Gastrocnemius medialis (tissue), 4 donors: ENCODE results near the gene IFIT1. TPM values are rescaled to one million over a fixed set of nuclear protein-coding genes. Genes with fewer than 3 reads are reported as not detected.
"Not testable (repeated sequence)": the region's sequence is repeated elsewhere in the genome, so short reads cannot be mapped to it uniquely, and the experiment has no call there.

Source experiments
- ATAC-seq, 2 donors: fragments of 150-250 bp; one replicate each; pipeline ENCODE4 v1.9.1; 2016
- DNase-seq, 2 donors: peaks; one replicate each; pipeline ENCODE4 v3.0.0-alpha.2; 2019
- H3K27ac ChIP-seq, 4 donors: fragments of 200-600 bp; sonication (generic); 1 replicate in 1 of 4; 2 replicates in 3 of 4; pipeline ENCODE4 v1.5.1; 2016 to 2018; ENCODE audit warnings: mild to moderate bottlenecking in 2 of 4, moderate library complexity in 1 of 4
- H3K27me3 ChIP-seq, 3 donors: fragments of 200-600 bp; sonication (generic) in 2 of 3; 1 replicate in 1 of 3; 2 replicates in 2 of 3; pipeline versions ENCODE4 v1.5.1 to v1.6.0; 2016 to 2019; ENCODE audit warnings: mild to moderate bottlenecking in 1 of 3, moderate library complexity in 1 of 3
- H3K36me3 ChIP-seq, 2 donors: fragments of 200-600 bp; sonication (generic) in 1 of 2; one replicate each; pipeline ENCODE4 v1.5.1; 2017 to 2018
- H3K4me1 ChIP-seq, 2 donors: fragments of 200-600 bp; sonication (generic) in 1 of 2; one replicate each; pipeline ENCODE4 v1.5.1; 2016 to 2017; ENCODE audit warnings: mild to moderate bottlenecking in 2 of 2
- H3K4me3 ChIP-seq, 4 donors: fragments of 200-600 bp; sonication (generic) in 3 of 4; 1 replicate in 1 of 4; 2 replicates in 3 of 4; pipeline ENCODE4 v1.5.1; 2016 to 2019; ENCODE audit warnings: mild to moderate bottlenecking in 2 of 4
- H3K9me3 ChIP-seq, 3 donors: fragments of 200-600 bp; sonication (generic) in 2 of 3; 1 replicate in 1 of 3; 2 replicates in 2 of 3; pipeline ENCODE4 v1.5.1; 2016 to 2019
- POLR2A ChIP-seq, 2 donors: fragments of 450-650 bp; IDR thresholded peaks; one replicate each; pipeline ENCODE4 v1.6.1; 2017; ENCODE audit warnings: antibody characterized with exemption in 2 of 2, mild to moderate bottlenecking in 2 of 2, moderate library complexity in 2 of 2
- in situ Hi-C, 4 donors: fragments of 200-750 bp; cut with MboI; loops; one replicate each; pipeline versions ENCODE4 v1.15.0 to v1.8.0; 2017; ENCODE audit warnings: low sequenced_read_pairs in 4 of 4
- intact Hi-C: fragments of 100-400 bp; cut with DNase I; formaldehyde crosslinking; loops from one replicate; pipeline ENCODE4 v1.15.1; 2023; ENCODE audit warnings: low total_unique reads
- total RNA-seq, 4 donors: library from RNA; depleted of rRNA; stranded (reverse); fragments of >200 nt; gene quantifications; one replicate each; pipeline versions ENCODE4 v1.1.0 to v1.2.3, GENCODE V29; 2016
- TF ChIP-seq, protein P1 (sequence below), 5 experiments: fragments of 450-650 bp in 3 of 5; fragments of 200-600 bp in 2 of 5; sonication (generic) in 2 of 5; IDR thresholded peaks in 4 of 5; conservative IDR thresholded peaks in 1 of 5; 1 replicate in 4 of 5; 2 replicates in 1 of 5; pipeline ENCODE4 v1.5.1; 2016 to 2019; ENCODE audit warnings: antibody characterized with exemption in 5 of 5, mild to moderate bottlenecking in 3 of 5, moderate library complexity in 3 of 5

The IFIT1 gene
- total RNA-seq, 4 donors from 2014 or later, result 1.8 to 8.9 (median 3.0) TPM

DNA sequence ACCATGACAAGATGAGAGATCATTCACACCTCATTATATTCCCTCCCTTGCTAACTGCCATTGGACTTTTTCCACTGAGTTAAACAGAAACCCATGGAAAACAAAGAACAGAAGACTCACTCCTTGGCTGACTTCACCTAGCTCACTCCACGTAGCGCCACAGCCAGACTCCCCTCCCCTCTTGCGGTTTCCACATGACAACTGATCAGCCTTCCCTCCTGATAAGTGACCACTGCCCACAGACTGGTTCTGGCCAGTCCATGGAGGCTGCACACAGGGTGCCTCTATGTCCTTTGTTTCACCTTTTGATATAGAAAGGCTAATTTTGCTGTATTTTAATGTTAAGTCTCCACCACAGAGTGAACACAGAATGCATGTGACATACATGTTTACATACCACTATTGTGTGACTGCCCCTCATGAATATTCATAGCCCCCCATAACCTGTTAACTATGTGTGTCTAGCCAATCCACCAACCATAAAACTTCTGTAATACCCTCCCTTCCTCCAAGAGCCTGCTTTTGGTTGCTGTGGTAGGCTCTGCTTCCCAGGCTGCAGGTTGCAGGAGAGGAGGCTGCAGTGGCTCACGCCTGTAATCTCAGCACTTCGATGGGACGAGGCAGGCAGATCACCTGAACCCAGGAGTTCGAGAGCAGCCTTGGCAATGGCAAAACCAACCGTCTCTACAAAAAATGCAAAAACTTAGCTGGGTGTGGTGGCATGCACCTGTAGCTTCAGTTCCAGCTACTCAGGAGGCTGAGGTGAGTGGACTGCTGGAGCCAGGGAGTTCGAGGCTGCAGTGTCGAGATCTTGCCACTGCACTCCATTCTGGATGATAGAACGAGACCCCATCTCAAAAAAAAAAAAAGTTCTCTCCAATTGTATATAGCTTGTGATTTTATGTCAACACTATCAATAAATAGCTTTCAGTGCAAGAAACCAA lies 12.0 kb downstream of the IFIT1 start:
- intact Hi-C loops, result no loop called here
- in situ Hi-C loops, result no loop called here
- Histone ChIP-seq H3K27ac (no peak overlapping the region), H3K36me3 (peaks cover 0 to 25% of the 10 kb centered on the region in 2 donors), H3K4me1 (no peaks in the 10 kb centered on the region), H3K9me3 (no peaks in the 10 kb centered on the region), H3K27me3 (no peaks in the 10 kb centered on the region), H3K4me3 (no peak overlapping the region)
- no peak for ATAC-seq
- no peak for TF ChIP-seq POLR2A (IDR thresholded peaks at IDR 0.05)
- TF ChIP-seq, protein P1, sequence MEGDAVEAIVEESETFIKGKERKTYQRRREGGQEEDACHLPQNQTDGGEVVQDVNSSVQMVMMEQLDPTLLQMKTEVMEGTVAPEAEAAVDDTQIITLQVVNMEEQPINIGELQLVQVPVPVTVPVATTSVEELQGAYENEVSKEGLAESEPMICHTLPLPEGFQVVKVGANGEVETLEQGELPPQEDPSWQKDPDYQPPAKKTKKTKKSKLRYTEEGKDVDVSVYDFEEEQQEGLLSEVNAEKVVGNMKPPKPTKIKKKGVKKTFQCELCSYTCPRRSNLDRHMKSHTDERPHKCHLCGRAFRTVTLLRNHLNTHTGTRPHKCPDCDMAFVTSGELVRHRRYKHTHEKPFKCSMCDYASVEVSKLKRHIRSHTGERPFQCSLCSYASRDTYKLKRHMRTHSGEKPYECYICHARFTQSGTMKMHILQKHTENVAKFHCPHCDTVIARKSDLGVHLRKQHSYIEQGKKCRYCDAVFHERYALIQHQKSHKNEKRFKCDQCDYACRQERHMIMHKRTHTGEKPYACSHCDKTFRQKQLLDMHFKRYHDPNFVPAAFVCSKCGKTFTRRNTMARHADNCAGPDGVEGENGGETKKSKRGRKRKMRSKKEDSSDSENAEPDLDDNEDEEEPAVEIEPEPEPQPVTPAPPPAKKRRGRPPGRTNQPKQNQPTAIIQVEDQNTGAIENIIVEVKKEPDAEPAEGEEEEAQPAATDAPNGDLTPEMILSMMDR (IDR thresholded peaks at IDR 0.05 in 4 of 5, conservative IDR thresholded peaks at IDR 0.05 in 1 of 5), result no peak
- no peak for DNase-seq

DNA sequence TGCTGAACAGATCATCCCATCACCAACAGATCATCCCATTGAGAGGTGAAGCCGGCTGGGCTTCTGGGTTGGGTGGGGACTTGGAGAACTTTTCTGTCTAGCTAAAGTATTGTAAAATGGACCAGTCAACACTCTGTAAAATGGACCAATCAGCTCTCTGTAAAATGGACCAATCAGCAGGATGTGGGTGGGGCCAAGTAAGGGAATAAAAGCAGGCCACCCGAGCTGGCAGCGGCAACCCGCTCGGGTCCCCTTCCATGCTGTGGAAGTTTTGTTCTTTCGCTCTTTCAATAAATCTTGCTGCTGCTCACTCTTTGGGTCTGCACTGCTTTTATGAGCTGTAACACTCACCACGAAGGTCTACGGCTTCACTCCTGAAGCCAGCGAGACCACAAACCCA lies 13.8 kb downstream of the IFIT1 start:
- ATAC-seq, intact Hi-C loops, DNase-seq, H3K4me3 ChIP-seq, H3K27me3 ChIP-seq, H3K27ac ChIP-seq, H3K4me1 ChIP-seq, H3K9me3 ChIP-seq, in situ Hi-C loops: not testable (repeated sequence)
- H3K36me3 ChIP-seq, result peaks cover 0 to 25% of the 10 kb centered on the region in 2 donors

DNA sequence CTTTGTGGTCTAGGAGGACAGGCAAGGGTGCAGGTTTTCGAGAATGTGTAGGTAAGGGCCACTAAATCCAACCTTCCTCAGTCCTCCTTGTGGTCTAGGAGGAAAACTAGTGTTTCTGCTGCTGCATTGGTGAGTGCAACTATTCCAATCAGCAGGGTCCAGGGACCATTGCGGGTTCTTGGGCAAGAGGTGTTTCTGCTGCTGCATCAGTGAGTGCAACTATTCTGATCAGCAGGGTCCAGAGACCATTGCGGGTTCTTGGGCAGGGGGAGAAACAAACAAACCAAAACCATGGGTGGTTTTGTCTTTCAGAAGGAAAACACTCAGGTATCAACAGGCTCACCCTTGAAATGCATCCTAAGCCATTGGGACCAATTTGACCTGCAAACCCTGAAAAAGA lies 15.4 kb downstream of the IFIT1 start:
- H3K4me1 ChIP-seq, intact Hi-C loops, H3K4me3 ChIP-seq, DNase-seq, H3K9me3 ChIP-seq, H3K27ac ChIP-seq, H3K27me3 ChIP-seq, ATAC-seq, in situ Hi-C loops: not testable (repeated sequence)
- peaks cover 0 to 16% of the 10 kb centered on the region in 2 donors for H3K36me3 ChIP-seq

DNA sequence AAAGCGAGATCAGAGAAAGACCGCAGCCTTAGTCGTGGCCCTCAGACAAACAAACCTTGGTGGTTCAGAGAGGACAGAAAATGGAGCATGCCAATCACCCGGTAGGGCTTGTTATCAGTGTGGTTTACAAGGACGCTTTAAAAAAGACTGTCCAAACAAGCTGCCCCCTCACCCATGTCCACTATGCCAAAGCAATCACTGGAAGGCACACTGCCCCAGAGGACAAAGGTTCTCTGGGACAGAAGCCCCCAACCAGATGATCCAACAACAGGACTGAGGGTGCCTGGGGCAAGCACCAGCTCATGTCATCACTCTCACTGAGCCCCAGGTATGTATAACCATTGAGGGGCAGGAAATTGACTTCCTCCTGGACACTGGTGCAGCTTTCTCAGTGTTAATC lies 16.9 kb downstream of the IFIT1 start:
- H3K4me1 ChIP-seq, DNase-seq, in situ Hi-C loops, intact Hi-C loops, H3K9me3 ChIP-seq, H3K36me3 ChIP-seq, H3K27me3 ChIP-seq, H3K4me3 ChIP-seq, H3K27ac ChIP-seq, ATAC-seq: not testable (repeated sequence)

DNA sequence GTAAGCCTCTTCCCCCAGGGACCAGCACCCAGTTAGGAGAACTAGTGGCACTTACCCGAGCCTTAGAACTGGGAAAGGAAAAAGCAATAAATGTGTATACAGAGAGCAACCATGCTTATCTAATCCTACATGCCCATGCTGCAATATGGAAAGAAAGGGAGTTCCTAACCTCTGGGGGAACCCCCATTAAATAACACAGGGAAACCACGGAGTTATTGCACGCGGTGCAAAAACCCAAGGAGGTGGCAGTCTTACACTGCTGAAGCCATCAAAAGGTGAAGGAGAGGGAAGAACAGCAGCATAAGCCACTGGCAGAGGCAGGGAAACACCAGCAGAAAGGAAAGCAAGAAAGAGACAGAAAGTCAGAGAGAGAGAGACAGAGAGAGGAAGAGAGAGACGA lies 18.1 kb downstream of the IFIT1 start:
- DNase-seq, intact Hi-C loops, in situ Hi-C loops, H3K4me3 ChIP-seq, H3K27me3 ChIP-seq, H3K9me3 ChIP-seq, H3K27ac ChIP-seq, H3K36me3 ChIP-seq, ATAC-seq, H3K4me1 ChIP-seq: not testable (repeated sequence)

DNA sequence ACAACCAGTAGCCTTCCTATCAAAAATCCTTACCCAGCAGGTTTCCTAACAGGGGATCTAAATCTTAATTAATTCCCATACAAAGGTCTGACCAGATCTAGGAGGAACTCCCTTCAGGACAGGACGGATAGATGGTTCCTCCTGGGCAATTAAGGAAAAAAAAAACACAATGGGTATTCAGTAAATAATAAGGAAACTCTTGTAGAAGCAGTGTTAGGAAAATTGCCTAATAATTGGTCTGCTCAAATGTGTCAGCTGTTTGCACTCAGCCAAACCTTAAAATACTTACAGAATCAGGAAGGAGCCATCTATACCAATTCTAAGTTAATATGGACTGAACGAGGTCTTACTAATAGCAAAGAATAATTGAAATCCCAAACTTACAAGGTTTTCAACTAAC lies 18.7 kb downstream of the IFIT1 start:
- H3K9me3 ChIP-seq, H3K4me3 ChIP-seq, DNase-seq, ATAC-seq, H3K27ac ChIP-seq, H3K36me3 ChIP-seq, intact Hi-C loops, in situ Hi-C loops, H3K27me3 ChIP-seq, H3K4me1 ChIP-seq: not testable (repeated sequence)

DNA sequence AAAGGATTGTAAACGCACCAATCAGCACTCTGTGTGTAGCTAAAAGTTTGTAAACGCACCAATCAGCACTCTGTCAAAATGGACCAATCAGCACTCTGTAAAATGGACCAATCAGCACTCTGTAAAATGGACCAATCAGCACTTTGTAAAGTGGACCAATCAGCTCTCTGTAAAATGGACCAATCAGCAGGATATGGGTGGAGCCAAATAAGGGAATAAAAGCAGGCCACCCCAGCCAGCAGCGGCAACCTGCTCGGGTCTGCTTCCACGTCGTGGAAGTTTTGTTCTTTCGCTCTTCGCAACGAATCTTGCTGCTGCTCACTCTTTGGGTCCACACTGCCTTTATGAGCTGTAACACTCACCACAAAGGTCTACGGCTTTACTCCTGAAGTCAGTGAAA lies 19.9 kb downstream of the IFIT1 start:
- intact Hi-C loops, H3K36me3 ChIP-seq, in situ Hi-C loops, H3K27ac ChIP-seq, ATAC-seq, H3K27me3 ChIP-seq, DNase-seq, H3K9me3 ChIP-seq, H3K4me3 ChIP-seq: not testable (repeated sequence)
- H3K4me1 ChIP-seq, result peaks cover 5 to 12% of the 10 kb centered on the region in 2 donors
